H9 (cell line): ENCODE data around the gene DDAH2. TPM values are rescaled to one million over a fixed set of nuclear protein-coding genes. Genes with fewer than 3 reads are reported as not detected.

ENCODE experiments used
- DNase-seq: peaks from one replicate; pipeline ENCODE4 v3.0.0-alpha.2; 2017
- H2AFZ ChIP-seq: one replicate; pipeline ENCODE4 v1.6.1; 2013; ENCODE audit warnings: mild to moderate bottlenecking, low read length, control low read depth, moderate library complexity
- H2AK5ac ChIP-seq: 2 replicates; pipeline ENCODE4 v1.6.1; 2013; ENCODE audit warnings: low read length, control low read depth, mixed read lengths; ENCODE audit not compliant: insufficient read length
- H2BK120ac ChIP-seq: one replicate; pipeline ENCODE4 v1.6.1; 2013; ENCODE audit warnings: low read depth, mild to moderate bottlenecking, low read length, control low read depth, inconsistent platforms; ENCODE audit not compliant: poor library complexity, severe bottlenecking
- H2BK12ac ChIP-seq: 2 replicates; pipeline ENCODE4 v1.6.1; 2013; ENCODE audit warnings: low read length, control low read depth, mixed read lengths, low read depth; ENCODE audit not compliant: insufficient read length
- H2BK15ac ChIP-seq: 2 replicates; pipeline ENCODE4 v1.6.1; 2013; ENCODE audit warnings: low read depth, low read length, control low read depth
- H2BK20ac ChIP-seq: one replicate; pipeline ENCODE4 v1.6.1; 2013; ENCODE audit warnings: low read depth, mild to moderate bottlenecking, low read length, control low read depth, inconsistent platforms; ENCODE audit not compliant: poor library complexity, severe bottlenecking
- H2BK5ac ChIP-seq: 2 replicates; pipeline ENCODE4 v1.6.1; 2013; ENCODE audit warnings: low read length, control low read depth, mixed read lengths; ENCODE audit not compliant: insufficient read length
- H3K14ac ChIP-seq: 2 replicates; pipeline ENCODE4 v1.6.1; 2013; ENCODE audit warnings: low read length, control low read depth; ENCODE audit not compliant: insufficient read depth
- H3K18ac ChIP-seq: 2 replicates; pipeline ENCODE4 v1.6.1; 2013; ENCODE audit warnings: low read depth, mild to moderate bottlenecking, mixed read lengths, low read length, control low read depth; ENCODE audit not compliant: insufficient read length
- H3K23ac ChIP-seq: 2 replicates; pipeline ENCODE4 v1.6.1; 2013; ENCODE audit warnings: low read length, control low read depth, mixed read lengths, low read depth; ENCODE audit not compliant: insufficient read length
- H3K23me2 ChIP-seq: 2 replicates; pipeline ENCODE4 v1.6.1; 2013; ENCODE audit warnings: low read depth, mild to moderate bottlenecking, mixed read lengths, low read length, control low read depth; ENCODE audit not compliant: insufficient read length, poor library complexity, severe bottlenecking
- H3K27ac ChIP-seq: 2 replicates; pipeline ENCODE4 v1.5.1; 2013; ENCODE audit warnings: low read length, control low read depth, mixed read lengths, low read depth; ENCODE audit not compliant: insufficient read length
- H3K27me3 ChIP-seq: 2 replicates; pipeline ENCODE4 v1.6.1; 2013; ENCODE audit warnings: low read length, control low read depth, inconsistent platforms; ENCODE audit not compliant: insufficient read depth
- H3K4ac ChIP-seq: 2 replicates; pipeline ENCODE4 v1.6.1; 2013; ENCODE audit warnings: low read depth, mild to moderate bottlenecking, control low read depth, inconsistent platforms, low read length, moderate library complexity
- H3K4me1 ChIP-seq: 2 replicates; pipeline ENCODE4 v1.6.1; 2013; ENCODE audit warnings: low read length, control low read depth, inconsistent platforms; ENCODE audit not compliant: insufficient read depth
- H3K4me2 ChIP-seq: 2 replicates; pipeline ENCODE4 v1.6.1; 2013; ENCODE audit warnings: low read length, control low read depth, mixed read lengths; ENCODE audit not compliant: insufficient read length, insufficient read depth
- H3K56ac ChIP-seq: 2 replicates; pipeline ENCODE4 v1.6.1; 2013; ENCODE audit warnings: low read depth, mild to moderate bottlenecking, mixed read lengths, low read length, control low read depth; ENCODE audit not compliant: insufficient read length
- H3K79me1 ChIP-seq: 2 replicates; pipeline ENCODE4 v1.6.1; 2013; ENCODE audit warnings: low read depth, mild to moderate bottlenecking, moderate library complexity, low read length, control low read depth, inconsistent platforms; ENCODE audit not compliant: insufficient read depth, poor library complexity, severe bottlenecking
- H3K79me2 ChIP-seq: 2 replicates; pipeline ENCODE4 v1.6.1; 2013; ENCODE audit warnings: low read length, control low read depth, inconsistent platforms; ENCODE audit not compliant: insufficient read depth
- H3K9ac ChIP-seq: 2 replicates; pipeline ENCODE4 v1.6.1; 2013; ENCODE audit warnings: low read length, control low read depth, mixed read lengths; ENCODE audit not compliant: insufficient read length; ENCODE audit errors: extremely low read depth
- H3K9me3 ChIP-seq: one replicate; pipeline ENCODE4 v1.6.1; 2013; ENCODE audit warnings: low read depth, low read length, inconsistent platforms; ENCODE audit not compliant: control insufficient read depth
- H3T11ph ChIP-seq: one replicate; pipeline ENCODE4 v1.6.1; 2013; ENCODE audit warnings: mild to moderate bottlenecking, low read length, control low read depth, inconsistent platforms
- H4K20me1 ChIP-seq: one replicate; pipeline ENCODE4 v1.6.1; 2013; ENCODE audit not compliant: control insufficient read depth, insufficient read length, insufficient read depth
- H4K5ac ChIP-seq: 2 replicates; pipeline ENCODE4 v1.6.1; 2013; ENCODE audit warnings: low read depth, mild to moderate bottlenecking, mixed read lengths, low read length, control low read depth; ENCODE audit not compliant: insufficient read length
- H4K8ac ChIP-seq: replicated peaks from 2 replicates; pipeline ENCODE4 v1.6.1; 2013; ENCODE audit warnings: low read length, control low read depth, mixed read lengths, low read depth; ENCODE audit not compliant: insufficient read length
- H4K91ac ChIP-seq: 2 replicates; pipeline ENCODE4 v1.6.1; 2013; ENCODE audit warnings: low read depth, mild to moderate bottlenecking, moderate library complexity, mixed read lengths, low read length, control low read depth; ENCODE audit not compliant: insufficient read length
- H3K27ac Mint-ChIP-seq, 3 experiments: 2 replicates in 2 of 3; 3 replicates in 1 of 3; pipeline ENCODE4 v1.8.0; 2020 to 2021; ENCODE audit warnings: mixed read lengths in 3 of 3, mild to moderate bottlenecking in 1 of 3, moderate library complexity in 1 of 3
- H3K27me3 Mint-ChIP-seq: 2 replicates; pipeline ENCODE4 v1.8.0; 2021; ENCODE audit warnings: low read depth, mild to moderate bottlenecking, moderate library complexity, mixed read lengths
- H3K36me3 Mint-ChIP-seq, 3 experiments: 2 replicates in 2 of 3; 3 replicates in 1 of 3; pipeline ENCODE4 v1.8.0; 2020 to 2021; ENCODE audit warnings: low read depth in 3 of 3, mixed read lengths in 3 of 3; ENCODE audit not compliant: insufficient read depth in 1 of 3
- H3K4me1 Mint-ChIP-seq, 2 experiments: 2 replicates each; pipeline ENCODE4 v1.8.0; 2020; ENCODE audit warnings: mixed read lengths in 2 of 2
- H3K4me3 Mint-ChIP-seq, 2 experiments: 2 replicates in 1 of 2; 3 replicates in 1 of 2; pipeline ENCODE4 v1.8.0; 2020 to 2021; ENCODE audit warnings: mild to moderate bottlenecking in 2 of 2, mixed read lengths in 2 of 2, moderate library complexity in 1 of 2
- H3K9me3 Mint-ChIP-seq, 2 experiments: 2 replicates in 1 of 2; 3 replicates in 1 of 2; pipeline ENCODE4 v1.8.0; 2020; ENCODE audit warnings: mild to moderate bottlenecking in 2 of 2, mixed read lengths in 2 of 2, moderate library complexity in 1 of 2
- WGBS: extraction: QIAGEN DNeasy Blood & Tissue Kit; methylation state at CpG from one replicate; pipeline ENCODE4 v1.1.7; 2013; ENCODE audit warnings: missing lambda C conversion rate, low lambda C conversion rate, mixed read lengths; ENCODE audit not compliant: insufficient read length; ENCODE audit errors: extremely low coverage; 5-methylcytosine and 5-hydroxymethylcytosine counted together
- total RNA-seq: library from RNA; stranded (reverse); gene quantifications from 2 replicates; pipeline ENCODE4 v1.2.1, GENCODE V29; 2021
- TF ChIP-seq, protein P1 (sequence below): fragments of 200-600 bp; sonication (generic); conservative IDR thresholded peaks from 3 replicates; pipeline ENCODE4 v1.8.0; 2021; ENCODE audit warnings: antibody characterized with exemption, mild to moderate bottlenecking

DDAH2 gene
- total RNA-seq, 1 experiment from 2014 or later: 73.2 TPM

- Mint-ChIP-seq H3K36me3 (no peaks in the 10 kb centered on the region), H3K27ac (peak overlapping the region in 2 of 3 experiments; percentile 29 to 88; a peak in 1 of 7 replicates), H3K4me3 (no peak overlapping the region), H3K9me3 (no peaks in the 10 kb centered on the region), H3K27me3 (peaks cover 8% of the 10 kb centered on the region), H3K4me1 (peaks cover 33 to 44% of the 10 kb centered on the region in 2 experiments)
- Histone ChIP-seq H2BK20ac (no peak overlapping the region), H2AFZ (no peak overlapping the region), H3K4me1 (peaks cover 5% of the 10 kb centered on the region; the same call in 1 of the 2 replicates), H2BK15ac (no peak overlapping the region), H4K5ac (no peak overlapping the region), H3K18ac (no peak overlapping the region), H2BK12ac (no peak overlapping the region), H3K23me2 (no peaks in the 10 kb centered on the region), H3T11ph (no peak overlapping the region), H4K20me1 (no peaks in the 10 kb centered on the region), H2BK5ac (no peak overlapping the region), H3K14ac (no peak overlapping the region), H3K56ac (no peak overlapping the region), H3K23ac (no peak overlapping the region), H3K9me3 (no peaks in the 10 kb centered on the region), H3K9ac (no peak overlapping the region), H4K8ac (no peak overlapping the region), H3K4ac (no peak overlapping the region), H4K91ac (no peak overlapping the region), H2BK120ac (no peak overlapping the region), H3K27ac (no peak overlapping the region), H3K79me1 (no peaks in the 10 kb centered on the region), H3K79me2 (no peaks in the 10 kb centered on the region), H3K4me2 (no peak overlapping the region), H3K27me3 (no peaks in the 10 kb centered on the region), H2AK5ac (no peak overlapping the region)
- DNase-seq: no peak
- TF ChIP-seq, protein P1, sequence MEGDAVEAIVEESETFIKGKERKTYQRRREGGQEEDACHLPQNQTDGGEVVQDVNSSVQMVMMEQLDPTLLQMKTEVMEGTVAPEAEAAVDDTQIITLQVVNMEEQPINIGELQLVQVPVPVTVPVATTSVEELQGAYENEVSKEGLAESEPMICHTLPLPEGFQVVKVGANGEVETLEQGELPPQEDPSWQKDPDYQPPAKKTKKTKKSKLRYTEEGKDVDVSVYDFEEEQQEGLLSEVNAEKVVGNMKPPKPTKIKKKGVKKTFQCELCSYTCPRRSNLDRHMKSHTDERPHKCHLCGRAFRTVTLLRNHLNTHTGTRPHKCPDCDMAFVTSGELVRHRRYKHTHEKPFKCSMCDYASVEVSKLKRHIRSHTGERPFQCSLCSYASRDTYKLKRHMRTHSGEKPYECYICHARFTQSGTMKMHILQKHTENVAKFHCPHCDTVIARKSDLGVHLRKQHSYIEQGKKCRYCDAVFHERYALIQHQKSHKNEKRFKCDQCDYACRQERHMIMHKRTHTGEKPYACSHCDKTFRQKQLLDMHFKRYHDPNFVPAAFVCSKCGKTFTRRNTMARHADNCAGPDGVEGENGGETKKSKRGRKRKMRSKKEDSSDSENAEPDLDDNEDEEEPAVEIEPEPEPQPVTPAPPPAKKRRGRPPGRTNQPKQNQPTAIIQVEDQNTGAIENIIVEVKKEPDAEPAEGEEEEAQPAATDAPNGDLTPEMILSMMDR: no peak
- WGBS: no CpG with 5 or more reads among the region's 8 CpGs
Measured at GRCh38 chr6:31712296-31712695, 16.8 kb downstream of the DDAH2 start.
